Trophoblast cell (in vitro differentiated cells and primary cell): ENCODE measurements around the gene USP20.

Source experiments
- DNase-seq, 2 donors: peaks; one replicate each; pipeline ENCODE4 v3.0.0-alpha.2; 2016
- H2AFZ ChIP-seq: 2 replicates; pipeline ENCODE4 v1.6.1; 2013; ENCODE audit warnings: low read length, moderate library complexity, mild to moderate bottlenecking; ENCODE audit not compliant: insufficient read depth, poor library complexity
- H2AK5ac ChIP-seq: 2 replicates; pipeline ENCODE4 v1.6.1; 2013; ENCODE audit warnings: mild to moderate bottlenecking, low read length
- H2BK120ac ChIP-seq: 2 replicates; pipeline ENCODE4 v1.6.1; 2013; ENCODE audit warnings: low read length, mild to moderate bottlenecking, moderate library complexity; ENCODE audit not compliant: insufficient read depth, poor library complexity
- H2BK12ac ChIP-seq: 2 replicates; pipeline ENCODE4 v1.6.1; 2013; ENCODE audit warnings: mild to moderate bottlenecking, low read length, moderate library complexity
- H2BK5ac ChIP-seq: 2 replicates; pipeline ENCODE4 v1.6.1; 2013; ENCODE audit warnings: low read length, low read depth, moderate library complexity, mild to moderate bottlenecking; ENCODE audit not compliant: poor library complexity
- H3K14ac ChIP-seq: 2 replicates; pipeline ENCODE4 v1.6.1; 2013; ENCODE audit warnings: mild to moderate bottlenecking, low read length
- H3K18ac ChIP-seq: 2 replicates; pipeline ENCODE4 v1.6.1; 2013; ENCODE audit warnings: mild to moderate bottlenecking, low read length
- H3K23ac ChIP-seq: 2 replicates; pipeline ENCODE4 v1.6.1; 2013; ENCODE audit warnings: low read length
- H3K27ac ChIP-seq: 2 replicates; pipeline ENCODE4 v1.5.1; 2013; ENCODE audit warnings: low read depth, mild to moderate bottlenecking, inconsistent platforms, low read length, moderate library complexity
- H3K27me3 ChIP-seq: 2 replicates; pipeline ENCODE4 v1.6.1; 2013; ENCODE audit warnings: inconsistent platforms, mild to moderate bottlenecking, low read length, moderate library complexity; ENCODE audit not compliant: insufficient read depth
- H3K36me3 ChIP-seq, 2 experiments: 1 replicate in 1 of 2; 2 replicates in 1 of 2; pipeline ENCODE4 v1.6.1; 2013; ENCODE audit warnings: low read length in 2 of 2, mild to moderate bottlenecking in 2 of 2, moderate library complexity in 1 of 2; ENCODE audit not compliant: insufficient read depth in 2 of 2, control insufficient read depth in 1 of 2
- H3K4ac ChIP-seq: 2 replicates; pipeline ENCODE4 v1.6.1; 2013; ENCODE audit warnings: low read depth, mild to moderate bottlenecking, low read length, moderate library complexity
- H3K4me1 ChIP-seq, 2 experiments: 1 replicate in 1 of 2; 2 replicates in 1 of 2; pipeline ENCODE4 v1.6.1; 2013; ENCODE audit warnings: low read length in 2 of 2, mild to moderate bottlenecking in 2 of 2, moderate library complexity in 1 of 2; ENCODE audit not compliant: insufficient read depth in 2 of 2, control insufficient read depth in 1 of 2
- H3K4me2 ChIP-seq: 2 replicates; pipeline ENCODE4 v1.6.1; 2013; ENCODE audit warnings: inconsistent platforms, mild to moderate bottlenecking, low read length, moderate library complexity
- H3K4me3 ChIP-seq: 2 replicates; pipeline ENCODE4 v1.5.1; 2013; ENCODE audit warnings: mild to moderate bottlenecking, low read depth, low read length, inconsistent platforms
- H3K79me1 ChIP-seq: one replicate; pipeline ENCODE4 v1.6.1; 2013; ENCODE audit warnings: low read length
- H3K79me2 ChIP-seq: 2 replicates; pipeline ENCODE4 v1.6.1; 2013; ENCODE audit warnings: low read length, mild to moderate bottlenecking; ENCODE audit not compliant: control insufficient read depth, insufficient read depth, poor library complexity
- H3K9ac ChIP-seq: 2 replicates; pipeline ENCODE4 v1.6.1; 2013; ENCODE audit warnings: mild to moderate bottlenecking, low read length
- H3K9me3 ChIP-seq: 2 replicates; pipeline ENCODE4 v1.6.1; 2013; ENCODE audit warnings: low read depth, mild to moderate bottlenecking, control low read depth, inconsistent platforms, low read length; ENCODE audit not compliant: insufficient read depth
- H4K12ac ChIP-seq: 2 replicates; pipeline ENCODE4 v1.6.1; 2013; ENCODE audit warnings: low read depth, mild to moderate bottlenecking, low read length, moderate library complexity
- H4K8ac ChIP-seq: 2 replicates; pipeline ENCODE4 v1.6.1; 2013; ENCODE audit warnings: low read depth, mild to moderate bottlenecking, low read length, moderate library complexity
- H4K91ac ChIP-seq: one replicate; pipeline ENCODE4 v1.6.1; 2013; ENCODE audit warnings: low read depth, mild to moderate bottlenecking, low read length, moderate library complexity
- WGBS: extraction: QIAGEN DNeasy Blood & Tissue Kit; methylation state at CpG from one replicate; pipeline ENCODE4 v1.1.7; 2013; ENCODE audit warnings: missing lambda C conversion rate; ENCODE audit not compliant: insufficient read length, insufficient coverage; ENCODE audit errors: extremely low coverage; 5-methylcytosine and 5-hydroxymethylcytosine counted together

Gene USP20

DNA sequence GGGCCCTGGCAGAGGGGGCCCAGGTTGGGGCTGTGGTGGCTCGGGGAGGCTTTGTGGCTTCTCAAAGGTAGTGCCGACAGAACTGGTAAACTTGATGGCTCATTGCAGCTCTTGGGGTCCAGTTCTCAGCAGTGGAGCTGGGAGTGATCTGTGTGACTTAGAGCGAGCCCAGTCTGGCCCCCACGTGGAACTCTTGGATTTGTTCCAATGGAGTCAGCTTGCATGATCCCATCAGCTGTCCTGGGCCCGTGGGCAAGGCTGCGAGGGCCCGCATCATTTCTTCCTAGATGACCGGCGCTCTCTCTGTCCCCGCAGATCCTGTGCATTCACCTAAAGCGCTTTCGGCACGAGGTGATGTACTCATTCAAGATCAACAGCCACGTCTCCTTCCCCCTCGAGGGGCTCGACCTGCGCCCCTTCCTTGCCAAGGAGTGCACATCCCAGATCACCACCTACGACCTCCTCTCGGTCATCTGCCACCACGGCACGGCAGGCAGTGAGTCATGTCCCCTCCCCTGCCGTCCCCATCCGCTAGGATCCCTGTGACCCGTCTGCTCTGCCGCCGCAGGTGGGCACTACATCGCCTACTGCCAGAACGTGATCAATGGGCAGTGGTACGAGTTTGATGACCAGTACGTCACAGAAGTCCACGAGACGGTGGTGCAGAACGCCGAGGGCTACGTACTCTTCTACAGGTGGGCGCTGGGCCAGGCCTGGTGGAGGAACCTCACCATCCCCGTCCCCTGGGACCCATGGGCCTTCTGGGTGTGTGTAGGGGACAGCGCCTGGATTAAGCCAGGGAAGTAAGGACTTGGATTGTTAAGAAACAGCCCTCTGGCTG, 39.2 kb downstream of the USP20 start:
- no peaks in the 10 kb centered on the region for H3K79me1 ChIP-seq
- no peak overlapping the region for H3K14ac ChIP-seq
- H2BK5ac ChIP-seq = no peak overlapping the region
- H4K12ac ChIP-seq = no peak overlapping the region
- H3K18ac ChIP-seq = no peak overlapping the region
- H2BK12ac ChIP-seq = no peak overlapping the region
- no peak overlapping the region for H3K4me2 ChIP-seq
- H3K4me1 ChIP-seq = no peaks in the 10 kb centered on the region
- no peaks in the 10 kb centered on the region for H3K79me2 ChIP-seq
- no peak overlapping the region for H3K4ac ChIP-seq
- no peak overlapping the region for H3K9ac ChIP-seq
- no peak overlapping the region for H2BK120ac ChIP-seq
- H3K9me3 ChIP-seq = no peaks in the 10 kb centered on the region
- no peak overlapping the region for H4K8ac ChIP-seq
- no peak for DNase-seq
- no peaks in the 10 kb centered on the region for H3K27me3 ChIP-seq
- H3K27ac ChIP-seq = no peak overlapping the region
- no CpG with 5 or more reads among the region's 38 CpGs for WGBS
- no peak overlapping the region for H3K23ac ChIP-seq
- H2AFZ ChIP-seq = no peak overlapping the region
- H3K4me3 ChIP-seq = no peak overlapping the region
- H2AK5ac ChIP-seq = no peak overlapping the region
- H3K36me3 ChIP-seq = peaks cover 18 to 26% of the 10 kb centered on the region in 2 experiments
- H4K91ac ChIP-seq = no peak overlapping the region

GRCh38 chr9:129875181-129875611, 39.9 kb downstream of the USP20 start:
- Histone ChIP-seq H3K36me3 (peaks cover 23 to 33% of the 10 kb centered on the region in 2 experiments), H4K12ac (no peak overlapping the region), H3K14ac (no peak overlapping the region), H2BK120ac (no peak overlapping the region), H3K27ac (no peak overlapping the region), H3K79me1 (no peaks in the 10 kb centered on the region), H2BK12ac (no peak overlapping the region), H3K79me2 (no peaks in the 10 kb centered on the region), H3K9me3 (no peaks in the 10 kb centered on the region), H2AK5ac (no peak overlapping the region), H3K27me3 (no peaks in the 10 kb centered on the region), H3K9ac (no peak overlapping the region), H3K4me3 (no peak overlapping the region), H2AFZ (no peak overlapping the region), H3K4ac (no peak overlapping the region), H4K91ac (no peak overlapping the region), H3K18ac (no peak overlapping the region), H3K23ac (no peak overlapping the region), H3K4me2 (no peak overlapping the region), H2BK5ac (no peak overlapping the region), H3K4me1 (no peaks in the 10 kb centered on the region), H4K8ac (no peak overlapping the region)
- WGBS = no CpG with 5 or more reads among the region's 23 CpGs
- no peak for DNase-seq

- H2BK5ac ChIP-seq = no peak overlapping the region
- no peak overlapping the region for H3K4me3 ChIP-seq
- H3K79me1 ChIP-seq = no peaks in the 10 kb centered on the region
- H3K23ac ChIP-seq = no peak overlapping the region
- no peak overlapping the region for H3K9ac ChIP-seq
- H4K12ac ChIP-seq = no peak overlapping the region
- peaks cover 29 to 40% of the 10 kb centered on the region in 2 experiments for H3K36me3 ChIP-seq
- no peak overlapping the region for H3K27ac ChIP-seq
- no peak overlapping the region for H2AFZ ChIP-seq
- no peak overlapping the region for H2BK120ac ChIP-seq
- H2BK12ac ChIP-seq = no peak overlapping the region
- no peak overlapping the region for H2AK5ac ChIP-seq
- no peaks in the 10 kb centered on the region for H3K27me3 ChIP-seq
- no peak overlapping the region for H3K18ac ChIP-seq
- H4K8ac ChIP-seq = no peak overlapping the region
- no peak overlapping the region for H4K91ac ChIP-seq
- no peak overlapping the region for H3K14ac ChIP-seq
- no peaks in the 10 kb centered on the region for H3K9me3 ChIP-seq
- H3K4me1 ChIP-seq = no peaks in the 10 kb centered on the region
- WGBS = no CpG with 5 or more reads among the region's 27 CpGs
- no peak overlapping the region for H3K4me2 ChIP-seq
- no peak overlapping the region for H3K4ac ChIP-seq
- DNase-seq = no peak
- H3K79me2 ChIP-seq = no peaks in the 10 kb centered on the region
Measured at GRCh38 chr9:129875687-129876395, 40.6 kb downstream of the USP20 start.

DNA sequence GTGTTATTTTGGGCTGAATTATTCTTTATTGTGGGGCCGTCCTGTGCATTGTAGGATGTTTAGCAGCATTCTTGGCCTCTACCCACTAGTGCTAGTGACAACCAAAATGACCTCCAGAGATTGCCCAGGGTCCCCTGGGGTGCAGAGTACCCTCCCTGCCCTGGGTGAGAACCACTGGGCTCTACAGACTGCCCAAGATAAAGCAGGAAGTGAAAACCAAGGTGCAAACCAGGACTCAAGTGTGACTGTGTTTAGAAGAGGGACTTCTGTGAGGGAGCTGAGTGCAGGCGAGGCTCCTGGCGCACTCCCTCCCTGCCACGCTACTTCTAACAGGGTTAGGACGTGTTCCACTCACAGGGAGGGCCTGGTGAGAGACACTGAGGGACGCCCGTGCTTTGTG, 41.6 kb downstream of the USP20 start:
- Histone ChIP-seq H3K4me2 (no peak overlapping the region), H2AK5ac (no peak overlapping the region), H2AFZ (no peak overlapping the region), H4K8ac (no peak overlapping the region), H3K27me3 (no peaks in the 10 kb centered on the region), H3K4me1 (no peaks in the 10 kb centered on the region), H3K79me1 (no peaks in the 10 kb centered on the region), H3K18ac (no peak overlapping the region), H3K4me3 (no peak overlapping the region), H2BK12ac (no peak overlapping the region), H3K9ac (no peak overlapping the region), H4K12ac (no peak overlapping the region), H2BK5ac (no peak overlapping the region), H3K4ac (no peak overlapping the region), H3K79me2 (no peaks in the 10 kb centered on the region), H3K27ac (no peak overlapping the region), H4K91ac (no peak overlapping the region), H2BK120ac (no peak overlapping the region), H3K14ac (no peak overlapping the region), H3K9me3 (no peaks in the 10 kb centered on the region), H3K23ac (no peak overlapping the region), H3K36me3 (peaks cover 35 to 49% of the 10 kb centered on the region in 2 experiments)
- no CpG with 5 or more reads among the region's 7 CpGs for WGBS
- no peak for DNase-seq
